ENCODE measurements around the gene TDRD3. TPM values are rescaled to one million over a fixed set of nuclear protein-coding genes. Genes with fewer than 3 reads are reported as not detected.

TDRD3 gene
- total RNA-seq, 1 donor: 6.5 TPM

Small RNAs within 50 kb of the gene (small RNA-seq; reads per million reads assigned to genes)
- not detected for gene RNA5SP31

Other genes starting within 250 kb of the TDRD3 start
- 0.54 TPM for gene DIAPH3, start 233.3 kb upstream of the TDRD3 start, total RNA-seq

Measured in hematopoietic multipotent progenitor cell (in vitro differentiated cells).